Lower leg skin (tissue), 4 donors: ENCODE data around the gene PLSCR4. TPM values are rescaled to one million over a fixed set of nuclear protein-coding genes. Genes with fewer than 3 reads are reported as not detected.

Experiments
- DNase-seq, 2 donors: peaks; one replicate each; pipeline ENCODE4 v3.0.0-alpha.2; 2019; ENCODE audit warnings: low spot score in 2 of 2
- H3K4me3 ChIP-seq: fragments of 200-600 bp; sonication (generic); 2 replicates; pipeline ENCODE4 v1.5.1; 2017; ENCODE audit warnings: mild to moderate bottlenecking, low read depth; ENCODE audit not compliant: poor library complexity, severe bottlenecking
- POLR2A ChIP-seq, 2 donors: fragments of 450-650 bp; IDR thresholded peaks; one replicate each; pipeline ENCODE4 v1.6.1; 2016 to 2017; ENCODE audit warnings: antibody characterized with exemption in 2 of 2, mild to moderate bottlenecking in 1 of 2, moderate library complexity in 1 of 2
- WGBS, 2 donors: methylation state at CpG; one replicate each; pipeline ENCODE4 v1.1.5; 2018; 5-methylcytosine and 5-hydroxymethylcytosine counted together
- intact Hi-C: fragments of 100-400 bp; cut with DNase I; formaldehyde crosslinking; loops from one replicate; pipeline ENCODE4 v1.15.0; 2023; ENCODE audit warnings: low total_unique reads
- total RNA-seq, 4 donors: library from RNA; depleted of rRNA; stranded (reverse); fragments of >200 nt; gene quantifications; one replicate each; pipeline ENCODE4 v1.1.0, GENCODE V29; 2016
- TF ChIP-seq, protein P1 (sequence below), 3 donors: fragments of 450-650 bp; IDR thresholded peaks; one replicate each; pipeline ENCODE4 v1.5.1; 2016; ENCODE audit warnings: antibody characterized with exemption in 3 of 3, mild to moderate bottlenecking in 3 of 3, moderate library complexity in 2 of 3

Gene PLSCR4
- total RNA-seq, 4 donors from 2014 or later = 12.3 to 47.2 (median 18.4) TPM

DNA sequence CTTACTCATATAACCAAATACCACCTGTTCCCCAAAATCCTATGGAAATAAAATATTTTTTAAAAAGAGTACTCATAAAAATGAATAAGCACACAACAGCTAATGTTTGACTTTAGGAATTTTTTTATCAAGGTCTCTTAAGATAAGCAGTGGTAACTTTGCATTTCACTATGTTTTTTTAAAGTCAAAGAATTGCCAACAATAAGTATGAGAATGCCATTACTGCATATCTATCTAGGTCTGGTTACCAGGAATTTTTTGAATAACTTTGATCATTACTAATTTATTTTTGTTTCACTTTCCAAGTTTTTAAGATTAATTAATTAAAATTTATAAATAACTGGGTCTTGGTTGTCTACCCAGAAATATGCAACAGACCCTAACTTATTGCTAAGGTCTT is 41.5 kb downstream of the PLSCR4 start:
- intact Hi-C loops = no loop called here
- TF ChIP-seq, protein P1, sequence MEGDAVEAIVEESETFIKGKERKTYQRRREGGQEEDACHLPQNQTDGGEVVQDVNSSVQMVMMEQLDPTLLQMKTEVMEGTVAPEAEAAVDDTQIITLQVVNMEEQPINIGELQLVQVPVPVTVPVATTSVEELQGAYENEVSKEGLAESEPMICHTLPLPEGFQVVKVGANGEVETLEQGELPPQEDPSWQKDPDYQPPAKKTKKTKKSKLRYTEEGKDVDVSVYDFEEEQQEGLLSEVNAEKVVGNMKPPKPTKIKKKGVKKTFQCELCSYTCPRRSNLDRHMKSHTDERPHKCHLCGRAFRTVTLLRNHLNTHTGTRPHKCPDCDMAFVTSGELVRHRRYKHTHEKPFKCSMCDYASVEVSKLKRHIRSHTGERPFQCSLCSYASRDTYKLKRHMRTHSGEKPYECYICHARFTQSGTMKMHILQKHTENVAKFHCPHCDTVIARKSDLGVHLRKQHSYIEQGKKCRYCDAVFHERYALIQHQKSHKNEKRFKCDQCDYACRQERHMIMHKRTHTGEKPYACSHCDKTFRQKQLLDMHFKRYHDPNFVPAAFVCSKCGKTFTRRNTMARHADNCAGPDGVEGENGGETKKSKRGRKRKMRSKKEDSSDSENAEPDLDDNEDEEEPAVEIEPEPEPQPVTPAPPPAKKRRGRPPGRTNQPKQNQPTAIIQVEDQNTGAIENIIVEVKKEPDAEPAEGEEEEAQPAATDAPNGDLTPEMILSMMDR (IDR thresholded peaks at IDR 0.05) = no peak
- no peak for TF ChIP-seq POLR2A (IDR thresholded peaks at IDR 0.05)
- DNase-seq = no peak
- no peak overlapping the region for H3K4me3 ChIP-seq

DNA sequence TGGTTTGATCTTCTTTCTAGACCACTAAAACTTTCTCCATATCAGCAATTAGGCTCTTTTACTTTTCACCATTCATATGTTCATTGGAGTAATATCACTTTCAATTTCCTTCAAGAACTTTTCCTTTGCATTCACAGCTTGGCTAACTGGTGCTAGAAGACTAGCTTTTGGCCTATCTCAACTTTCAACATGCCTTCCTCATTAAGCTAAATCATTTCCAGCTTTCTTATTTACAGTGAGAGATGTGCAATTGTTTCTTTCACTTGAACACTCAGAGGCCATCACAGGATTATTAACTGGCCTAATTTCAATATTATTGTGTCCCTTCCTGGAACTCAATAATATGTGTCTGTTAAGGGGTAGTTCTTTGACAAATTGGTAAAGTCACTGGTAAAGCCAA is 47.1 kb downstream of the PLSCR4 start:
- no peak for DNase-seq
- intact Hi-C loops = no loop called here
- H3K4me3 ChIP-seq = no peak overlapping the region
- no peak for TF ChIP-seq POLR2A (IDR thresholded peaks at IDR 0.05)
- TF ChIP-seq, protein P1 (IDR thresholded peaks at IDR 0.05) = no peak

DNA sequence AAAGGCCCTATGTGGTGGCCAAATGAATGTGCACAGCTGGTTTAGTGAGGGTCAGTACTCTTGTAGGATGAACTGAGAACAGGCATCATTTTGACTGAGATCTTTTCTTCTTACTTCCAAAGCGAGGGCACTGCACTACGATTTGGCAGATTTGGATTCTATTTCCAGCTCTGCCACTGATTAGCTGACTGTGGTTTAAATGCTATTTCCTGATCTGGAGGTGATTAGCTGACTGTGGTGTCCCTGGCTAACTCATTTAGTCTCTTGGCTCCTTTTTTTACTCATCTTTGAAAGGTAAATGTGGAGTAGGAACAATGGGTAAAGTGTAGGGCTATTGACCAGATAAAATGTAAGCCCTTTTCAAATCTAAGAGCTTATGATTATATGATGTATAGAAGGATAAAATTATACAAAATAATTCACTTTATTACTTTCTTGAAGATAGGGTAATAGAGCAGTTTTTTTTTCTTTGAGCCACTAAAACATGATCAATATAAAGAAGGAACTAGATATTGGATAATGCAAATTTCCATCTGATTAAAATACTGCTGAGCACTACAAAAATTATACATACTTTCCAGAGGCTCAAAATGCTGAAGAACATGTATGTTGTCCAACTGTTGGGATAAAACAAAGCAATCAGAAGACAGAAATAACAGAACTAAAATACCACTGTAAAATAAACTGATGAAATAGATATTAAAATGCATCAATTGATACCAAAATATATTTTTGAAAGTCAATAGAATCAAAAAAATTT is 50.3 kb downstream of the PLSCR4 start:
- no peak for TF ChIP-seq POLR2A (IDR thresholded peaks at IDR 0.05)
- TF ChIP-seq, protein P1 (IDR thresholded peaks at IDR 0.05) = no peak
- no peak for DNase-seq
- 46 to 62% methylated on average over 2 of the region's 2 CpGs for WGBS, 2 donors
- intact Hi-C loops = no loop called here
- no peak overlapping the region for H3K4me3 ChIP-seq

DNA sequence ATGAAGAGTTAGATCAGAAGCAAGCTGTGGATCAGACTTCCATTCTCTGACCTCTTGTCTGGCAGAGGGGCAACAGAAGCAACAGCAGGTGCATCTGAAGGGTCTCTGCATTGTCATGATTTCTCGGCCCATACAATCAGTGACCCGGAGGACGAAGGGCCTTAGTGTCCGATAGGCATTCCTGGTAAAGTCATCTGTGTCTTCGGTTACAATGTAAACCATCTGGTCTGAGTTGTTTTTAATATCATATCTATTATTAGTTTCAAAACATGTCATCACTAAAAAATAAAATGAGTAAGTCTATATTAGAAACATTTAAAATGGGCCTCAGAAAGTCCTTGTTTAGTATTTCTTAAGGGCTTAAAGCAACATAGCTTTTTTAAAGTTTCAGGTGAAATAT is 51.1 kb downstream of the PLSCR4 start:
- H3K4me3 ChIP-seq = no peak overlapping the region
- intact Hi-C loops = no loop called here
- TF ChIP-seq, protein P1 (IDR thresholded peaks at IDR 0.05) = no peak
- TF ChIP-seq POLR2A (IDR thresholded peaks at IDR 0.05) = no peak
- WGBS, 2 donors = 81 to 85% methylated on average over 5 of the region's 5 CpGs
- DNase-seq = no peak

DNA sequence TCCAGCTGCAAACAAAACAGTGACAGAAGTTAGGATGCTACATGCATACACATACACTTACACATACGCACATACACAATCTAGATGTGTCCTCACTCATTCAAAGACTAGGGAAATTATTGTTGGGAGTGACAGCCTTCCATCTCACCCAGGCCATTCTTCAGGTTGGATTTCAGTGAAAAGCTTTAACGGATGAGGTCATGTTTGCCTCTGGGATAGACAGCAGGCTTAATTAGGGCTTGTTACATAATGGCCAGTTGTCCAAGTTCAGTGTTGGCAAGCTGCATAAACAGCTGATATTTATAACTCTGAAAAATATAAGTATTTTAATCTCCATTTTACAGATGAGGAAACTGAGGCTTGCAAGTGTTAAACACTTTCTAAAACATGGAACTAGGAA is 54.1 kb downstream of the PLSCR4 start:
- DNase-seq = no peak
- WGBS, 2 donors = 88 to 96% methylated on average over 2 of the region's 2 CpGs
- no peak for TF ChIP-seq POLR2A (IDR thresholded peaks at IDR 0.05)
- TF ChIP-seq, protein P1 (IDR thresholded peaks at IDR 0.05) = no peak
- no peak overlapping the region for H3K4me3 ChIP-seq
- intact Hi-C loops = no loop called here

DNA sequence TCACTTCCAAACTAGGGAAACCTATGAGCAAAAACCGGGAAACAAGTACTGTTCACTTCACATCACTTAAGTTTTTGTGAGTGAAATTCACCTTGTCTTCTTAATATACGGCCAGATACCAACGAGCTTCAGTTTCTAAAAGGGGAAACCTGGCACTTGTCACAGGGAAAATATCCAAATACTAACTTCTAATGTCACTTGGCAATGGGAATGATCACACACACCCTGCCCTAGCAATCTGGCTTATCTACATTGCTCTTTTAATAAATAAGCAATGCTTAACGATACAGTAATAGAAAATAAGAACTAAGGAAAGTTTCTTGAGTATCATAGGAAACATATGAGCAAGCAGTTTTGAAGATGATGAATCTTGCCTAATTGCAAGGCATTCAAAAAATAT is 55.3 kb downstream of the PLSCR4 start:
- intact Hi-C loops = no loop called here
- DNase-seq = no peak
- 36 to 40% methylated on average over 4 of the region's 4 CpGs for WGBS, 2 donors
- no peak for TF ChIP-seq POLR2A (IDR thresholded peaks at IDR 0.05)
- TF ChIP-seq, protein P1 (IDR thresholded peaks at IDR 0.05) = no peak
- H3K4me3 ChIP-seq = no peak overlapping the region
